ENCODE results near the gene CTNNA1. TPM values are rescaled to one million over a fixed set of nuclear protein-coding genes. Genes with fewer than 3 reads are reported as not detected.

The CTNNA1 gene
- total and polyA plus RNA-seq, 2 of the 8 experiments (the other 6 are each of a cell fraction or from before 2014, with no cell fraction given), result 115 to 349 TPM

DNA sequence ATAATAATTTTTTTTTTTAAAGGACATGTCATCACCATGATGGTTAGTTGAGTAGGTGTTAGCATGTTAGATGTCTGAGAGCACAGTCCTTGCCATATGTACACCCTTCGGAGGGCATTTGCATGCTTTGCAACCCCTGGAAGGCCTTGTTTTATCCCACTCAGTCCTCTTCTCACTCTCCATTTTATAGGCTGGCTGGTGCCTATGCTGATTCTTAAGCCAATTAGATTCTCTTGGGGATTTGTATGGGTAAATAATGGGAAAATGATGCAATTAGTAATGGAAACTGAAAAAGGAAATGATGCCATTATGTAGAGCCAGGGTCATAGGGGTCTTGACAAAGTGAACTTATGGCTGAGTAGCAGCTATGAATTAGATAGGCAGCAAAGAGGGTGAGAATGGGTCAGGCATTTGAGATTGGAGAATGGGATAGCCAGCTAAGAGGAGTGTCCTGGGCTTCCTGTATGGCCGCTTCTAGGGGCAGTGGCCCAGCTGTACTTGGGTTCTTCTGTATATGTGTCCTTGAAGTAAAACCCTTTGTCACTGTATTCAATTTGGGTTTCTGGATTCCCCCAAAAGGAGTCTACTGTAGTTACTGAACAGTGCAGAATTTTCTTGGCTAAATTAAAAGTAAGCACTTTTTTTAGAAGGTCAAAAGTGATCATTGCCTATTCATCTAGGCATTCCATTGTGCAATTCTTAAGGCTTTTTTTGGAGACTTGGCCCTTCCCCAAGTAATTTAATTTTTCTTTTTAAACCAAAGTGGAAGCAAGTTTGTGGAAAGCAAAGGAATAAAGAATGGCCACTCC, 90.3 kb downstream of the CTNNA1 start:
- H3K4ac ChIP-seq (replicated peaks; ENCODE audit: insufficient read length, low read depth, low read length), result no peak overlapping the region
- no peaks in the 10 kb centered on the region for H3K36me3 ChIP-seq (ENCODE audit: control insufficient read depth in 2 of 4, insufficient read depth in 4 of 4, low read length in 3 of 4)
- ChIA-PET CTCF (ENCODE audit: partially characterized antibody) (interaction anchor here (0.6 to 0.9 kb wide), 2 partner anchors 18 to 558 kb away, joined by 4 read pairs; no protein-coding TSS in a partner anchor), POLR2A (ENCODE audit: partially characterized antibody) (no interaction called here)
- no peak overlapping the region for H3K56ac ChIP-seq (replicated peaks; ENCODE audit: insufficient read length, low read depth, low read length)
- no peak overlapping the region for H3K9ac ChIP-seq (replicated peaks in 1 of 4; ENCODE audit: extremely low read depth in 1 of 4, low read depth in 3 of 4, low read length in 3 of 4)
- no peak overlapping the region for H2BK120ac ChIP-seq (replicated peaks; ENCODE audit: low read depth, low read length)
- no peak overlapping the region for H3K18ac ChIP-seq (ENCODE audit: extremely low read depth, low read length)
- H3K4me3 ChIP-seq (ENCODE audit: extremely low read depth in 1 of 4, insufficient read depth in 2 of 4, low read depth in 3 of 4, low read length in 4 of 4), result no peak overlapping the region
- no peaks in the 10 kb centered on the region for H3K23me2 ChIP-seq (ENCODE audit: low read depth, low read length)
- no peak overlapping the region for H2AFZ ChIP-seq (ENCODE audit: low read length)
- no peak overlapping the region for H3K4me2 ChIP-seq (ENCODE audit: insufficient read depth in 1 of 2, low read depth in 2 of 2, low read length in 2 of 2)
- H3K27me3 ChIP-seq (replicated peaks in 1 of 4; ENCODE audit: control insufficient read depth in 3 of 4, extremely low read depth in 1 of 4, insufficient read depth in 3 of 4, low read length in 3 of 4), result no peaks in the 10 kb centered on the region
- no peak overlapping the region for H4K5ac ChIP-seq (ENCODE audit: insufficient read length, low read depth, low read length)
- no peak overlapping the region for H3K14ac ChIP-seq (ENCODE audit: insufficient read length)
- no peak overlapping the region; the same call in 1 of the 2 replicates for H2BK12ac ChIP-seq (ENCODE audit: low read depth, low read length)
- H3K9me3 ChIP-seq (ENCODE audit: insufficient read depth in 2 of 2, low read depth in 1 of 2, low read length in 1 of 2), result no peaks in the 10 kb centered on the region
- WGBS, 2 experiments (ENCODE audit: extremely low coverage in 1 of 2, insufficient coverage in 1 of 2, insufficient read length in 1 of 2, insufficient replicate concordance in 2 of 2, low coverage in 1 of 2, low lambda C conversion rate in 2 of 2, missing lambda C conversion rate in 1 of 2), result 94% methylated on average over 2 of the region's 2 CpGs; no CpG with 5 or more reads in 1 of the 2 experiments
- peaks cover 0 to 7% (median 3%) of the 10 kb centered on the region in 4 experiments; a peak in 3 of 7 replicates for H3K4me1 ChIP-seq (replicated peaks in 1 of 4; ENCODE audit: control insufficient read depth in 3 of 4, insufficient read depth in 4 of 4, low read length in 3 of 4)
- DNase-seq (ENCODE audit: low read depth in 1 of 2, low spot score in 2 of 2) (no peak), FAIRE-seq (no peak)
- H3K27ac ChIP-seq (ENCODE audit: low read depth, low read length), result no peak overlapping the region
- peaks cover 0 to 90% of the 10 kb centered on the region in 2 experiments; a peak in 3 of 4 replicates for H3K79me2 ChIP-seq (ENCODE audit: control insufficient read depth in 1 of 2, insufficient read depth in 2 of 2, low read length in 2 of 2)
- H2AK5ac ChIP-seq (ENCODE audit: low read depth, low read length), result no peak overlapping the region
- no peak overlapping the region for H4K91ac ChIP-seq (replicated peaks; ENCODE audit: insufficient read length, low read length)
- H2BK20ac ChIP-seq (ENCODE audit: low read length), result no peak overlapping the region
- no peaks in the 10 kb centered on the region for H4K20me1 ChIP-seq (replicated peaks in 1 of 2; ENCODE audit: control insufficient read depth in 1 of 2, insufficient read depth in 2 of 2, low read length in 2 of 2)
- H3K23ac ChIP-seq (ENCODE audit: insufficient read length), result no peak overlapping the region
- no peaks in the 10 kb centered on the region; the same call in 1 of the 2 replicates for H3K79me1 ChIP-seq (ENCODE audit: low read depth, low read length)
- H2BK15ac ChIP-seq (ENCODE audit: low read length), result no peak overlapping the region
- H2BK5ac ChIP-seq (ENCODE audit: low read depth, low read length), result 0 out of 2 replicates have a peak overlapping the region, but pooled peaks have one; percentile 45
- H4K8ac ChIP-seq (ENCODE audit: extremely low read depth, insufficient read depth, low read length), result no peak overlapping the region
- no peak for TF ChIP-seq CHD1 (IDR thresholded peaks at IDR 0.05; ENCODE audit: low read depth, low read length)
- no peak for TF ChIP-seq CHD2 (IDR thresholded peaks at IDR 0.05; ENCODE audit: low read length)
- TF ChIP-seq SUZ12 (IDR thresholded peaks at IDR 0.05; ENCODE audit: low read length), result no peak
- TF ChIP-seq HDAC6 (IDR thresholded peaks at IDR 0.05; ENCODE audit: low read depth, low read length), result no peak
- no peak for TF ChIP-seq GABPA (IDR thresholded peaks at IDR 0.05; ENCODE audit: borderline replicate concordance, insufficient read depth, low read length)
- no peak for TF ChIP-seq RBBP5 (IDR thresholded peaks at IDR 0.05; ENCODE audit: borderline replicate concordance, low read depth, low read length)
- no peak for TF ChIP-seq ASH2L (IDR thresholded peaks at IDR 0.05; ENCODE audit: low read length)
- TF ChIP-seq SAP30 (IDR thresholded peaks at IDR 0.05; ENCODE audit: insufficient read depth, insufficient replicate concordance, low read length), result no peak
- TF ChIP-seq BACH1 (IDR thresholded peaks at IDR 0.05; ENCODE audit: low read length), result no peak
- TF ChIP-seq SIN3A (conservative IDR thresholded peaks at IDR 0.05 in 1 of 2, IDR thresholded peaks at IDR 0.05 in 1 of 2; ENCODE audit: low read depth in 1 of 2, low read length in 2 of 2), result no peak
- no peak for TF ChIP-seq CBX5 (IDR thresholded peaks at IDR 0.05; ENCODE audit: low read depth, low read length)
- no peak for TF ChIP-seq KDM4A (IDR thresholded peaks at IDR 0.05; ENCODE audit: low read depth, low read length, severe bottlenecking)
- TF ChIP-seq YY1 (IDR thresholded peaks at IDR 0.05; ENCODE audit: low read depth, low read length), result no peak
